Choroid plexus epithelial cell (primary cell): ENCODE measurements around the gene SLMAP.

Experiments used
- DNase-seq: peaks from one replicate; pipeline ENCODE4 v3.0.0-alpha.2; 2010; ENCODE audit warnings: low read depth
- H3K4me3 ChIP-seq: 2 replicates; pipeline ENCODE4 v1.5.1; 2011; ENCODE audit warnings: low read depth, mild to moderate bottlenecking, control low read depth, low read length, moderate library complexity
- CTCF ChIP-seq: conservative IDR thresholded peaks from 2 replicates; pipeline ENCODE4 v1.5.1; 2011; ENCODE audit warnings: low read depth, mild to moderate bottlenecking, control low read depth, inconsistent platforms, low read length, moderate library complexity

SLMAP gene

GRCh38 chr3:57942872-57943283 is 186.8 kb downstream of the SLMAP start:
- TF ChIP-seq CTCF, result no peak

GRCh38 chr3:57943525-57944495 is 187.7 kb downstream of the SLMAP start:
- no peak for TF ChIP-seq CTCF
- DNase-seq, result no peak
- H3K4me3 ChIP-seq, result no peak overlapping the region

More at GRCh38 chr3:57942872-57943283, 186.8 kb downstream of the SLMAP start:
- no peak for DNase-seq
- no peak overlapping the region for H3K4me3 ChIP-seq

GRCh38 chr3:57946970-57947381 is 190.9 kb downstream of the SLMAP start:
- no peak for TF ChIP-seq CTCF
- H3K4me3 ChIP-seq, result no peak overlapping the region
- DNase-seq, result no peak

- no peak overlapping the region for H3K4me3 ChIP-seq
- no peak for TF ChIP-seq CTCF
- no peak for DNase-seq
These were observed 192.1 kb downstream of the SLMAP start for GRCh38 chr3:57948080-57948671.

GRCh38 chr3:57948781-57949242 is 192.7 kb downstream of the SLMAP start:
- no peak overlapping the region for H3K4me3 ChIP-seq
- DNase-seq, result no peak
- TF ChIP-seq CTCF, result no peak

- TF ChIP-seq CTCF, result no peak
- DNase-seq, result no peak
- no peak overlapping the region for H3K4me3 ChIP-seq
These were observed 193.2 kb downstream of the SLMAP start for GRCh38 chr3:57949344-57949743.
